Stimulated activated naive CD8-positive, alpha-beta T cell treated with anti-CD3 and anti-CD28 coated beads, Interleukin-15, Interleukin-2, amounts not matched to agents 100 ng/mL and 50 ng/mL, for 24 hours (primary cell): Measurements from ENCODE around the gene FAM167B.
"Not testable (repeated sequence)": the region's sequence is repeated elsewhere in the genome, so short reads cannot be mapped to it uniquely, and the experiment has no call there.

Experiments
- H3K27ac Mint-ChIP-seq: one replicate; pipeline ENCODE4 v1.8.0; 2021; ENCODE audit warnings: mild to moderate bottlenecking, mixed read lengths
- H3K27me3 Mint-ChIP-seq: one replicate; pipeline ENCODE4 v1.8.0; 2021; ENCODE audit warnings: mixed read lengths
- H3K36me3 Mint-ChIP-seq: one replicate; pipeline ENCODE4 v1.8.0; 2021; ENCODE audit warnings: low read depth, mixed read lengths
- H3K4me1 Mint-ChIP-seq: one replicate; pipeline ENCODE4 v1.8.0; 2021; ENCODE audit warnings: low read depth, mixed read lengths
- H3K4me3 Mint-ChIP-seq: one replicate; pipeline ENCODE4 v1.8.0; 2021; ENCODE audit warnings: mild to moderate bottlenecking, mixed read lengths
- H3K9me3 Mint-ChIP-seq: one replicate; pipeline ENCODE4 v1.8.0; 2021; ENCODE audit warnings: mixed read lengths

The FAM167B gene

GRCh38 chr1:32241001-32241763 lies 5.8 kb upstream of the FAM167B start:
- no peaks in the 10 kb centered on the region for H3K9me3 Mint-ChIP-seq
- no peaks in the 10 kb centered on the region for H3K27me3 Mint-ChIP-seq
- H3K27ac Mint-ChIP-seq, result peak overlapping the region; percentile 58
- H3K4me1 Mint-ChIP-seq, result peaks cover 27% of the 10 kb centered on the region
- H3K36me3 Mint-ChIP-seq, result no peaks in the 10 kb centered on the region
- H3K4me3 Mint-ChIP-seq, result peak overlapping the region; percentile 82

GRCh38 chr1:32242341-32242851 lies 4.6 kb upstream of the FAM167B start:
- no peak overlapping the region for H3K4me3 Mint-ChIP-seq
- peaks cover 39% of the 10 kb centered on the region for H3K4me1 Mint-ChIP-seq
- H3K27me3 Mint-ChIP-seq, result no peaks in the 10 kb centered on the region
- H3K27ac Mint-ChIP-seq, result peak overlapping the region; percentile 31
- H3K9me3 Mint-ChIP-seq, result no peaks in the 10 kb centered on the region
- H3K36me3 Mint-ChIP-seq, result no peaks in the 10 kb centered on the region

DNA sequence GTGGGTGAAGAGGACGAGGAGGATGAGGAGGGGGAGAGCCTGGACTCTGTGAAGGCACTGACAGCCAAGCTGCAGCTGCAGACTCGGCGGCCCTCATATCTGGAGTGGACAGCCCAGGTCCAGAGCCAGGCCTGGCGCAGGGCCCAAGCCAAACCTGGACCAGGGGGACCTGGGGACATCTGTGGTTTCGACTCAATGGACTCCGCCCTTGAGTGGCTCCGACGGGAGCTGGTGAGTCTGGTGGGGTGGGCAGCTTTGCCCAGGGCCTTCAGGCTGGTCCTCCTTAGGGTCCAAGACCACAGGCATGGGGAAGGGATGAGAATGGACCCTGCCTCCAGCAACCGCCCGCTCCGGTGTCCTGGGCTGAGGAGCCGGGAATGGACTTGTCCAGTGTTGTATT lies 430 bp downstream of the FAM167B start:
- peaks cover 64% of the 10 kb centered on the region for H3K4me1 Mint-ChIP-seq
- no peaks in the 10 kb centered on the region for H3K27me3 Mint-ChIP-seq
- no peak overlapping the region for H3K4me3 Mint-ChIP-seq
- peaks cover 10% of the 10 kb centered on the region for H3K36me3 Mint-ChIP-seq
- peak overlapping the region; percentile 78 for H3K27ac Mint-ChIP-seq
- H3K9me3 Mint-ChIP-seq, result no peaks in the 10 kb centered on the region

DNA sequence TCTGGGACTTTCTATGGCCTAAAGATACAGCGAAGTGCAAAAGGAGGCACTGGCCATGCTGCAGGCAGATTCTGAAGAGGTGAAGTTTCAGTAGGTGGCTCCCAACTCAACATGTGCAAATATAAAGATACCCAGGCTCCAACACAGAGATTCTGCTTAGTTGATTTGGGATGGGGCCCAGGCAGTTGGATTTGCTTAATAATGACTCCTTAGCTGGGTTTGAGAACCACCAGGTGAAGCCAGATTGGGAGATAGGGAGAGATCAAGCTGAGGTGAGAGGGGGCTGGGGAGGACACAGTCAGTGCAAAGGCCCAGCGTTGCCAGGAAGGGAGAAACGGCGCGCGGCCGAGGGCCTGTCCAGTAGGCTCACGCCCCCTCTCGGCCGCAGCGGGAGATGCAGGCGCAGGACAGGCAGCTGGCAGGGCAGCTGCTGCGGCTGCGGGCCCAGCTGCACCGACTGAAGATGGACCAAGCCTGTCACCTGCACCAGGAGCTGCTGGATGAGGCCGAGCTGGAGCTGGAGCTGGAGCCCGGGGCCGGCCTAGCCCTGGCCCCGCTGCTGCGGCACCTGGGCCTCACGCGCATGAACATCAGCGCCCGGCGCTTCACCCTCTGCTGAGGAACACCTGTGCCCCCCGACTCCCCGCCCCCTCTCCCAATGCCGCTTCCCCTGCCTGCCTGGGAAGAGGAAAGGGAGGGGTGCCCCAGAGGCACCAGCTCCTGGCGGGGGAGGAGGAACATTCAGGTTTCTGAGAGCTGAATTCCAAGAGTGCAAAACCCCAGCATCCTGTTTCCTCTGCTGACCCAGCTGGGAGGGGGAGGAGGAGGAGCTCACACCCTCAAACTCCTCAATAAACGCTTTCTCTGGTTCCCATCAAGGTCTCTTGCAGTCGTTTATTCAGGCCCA lies 1.2 kb downstream of the FAM167B start:
- Mint-ChIP-seq H3K4me1 (peaks cover 66% of the 10 kb centered on the region), H3K27me3 (no peaks in the 10 kb centered on the region), H3K27ac (peak overlapping the region; percentile 78), H3K4me3 (peak overlapping the region; percentile 59), H3K9me3 (no peaks in the 10 kb centered on the region), H3K36me3 (peaks cover 17% of the 10 kb centered on the region)

GRCh38 chr1:32249831-32250525 lies 3.0 kb downstream of the FAM167B start:
- H3K4me1 Mint-ChIP-seq, result peaks cover 80% of the 10 kb centered on the region

DNA sequence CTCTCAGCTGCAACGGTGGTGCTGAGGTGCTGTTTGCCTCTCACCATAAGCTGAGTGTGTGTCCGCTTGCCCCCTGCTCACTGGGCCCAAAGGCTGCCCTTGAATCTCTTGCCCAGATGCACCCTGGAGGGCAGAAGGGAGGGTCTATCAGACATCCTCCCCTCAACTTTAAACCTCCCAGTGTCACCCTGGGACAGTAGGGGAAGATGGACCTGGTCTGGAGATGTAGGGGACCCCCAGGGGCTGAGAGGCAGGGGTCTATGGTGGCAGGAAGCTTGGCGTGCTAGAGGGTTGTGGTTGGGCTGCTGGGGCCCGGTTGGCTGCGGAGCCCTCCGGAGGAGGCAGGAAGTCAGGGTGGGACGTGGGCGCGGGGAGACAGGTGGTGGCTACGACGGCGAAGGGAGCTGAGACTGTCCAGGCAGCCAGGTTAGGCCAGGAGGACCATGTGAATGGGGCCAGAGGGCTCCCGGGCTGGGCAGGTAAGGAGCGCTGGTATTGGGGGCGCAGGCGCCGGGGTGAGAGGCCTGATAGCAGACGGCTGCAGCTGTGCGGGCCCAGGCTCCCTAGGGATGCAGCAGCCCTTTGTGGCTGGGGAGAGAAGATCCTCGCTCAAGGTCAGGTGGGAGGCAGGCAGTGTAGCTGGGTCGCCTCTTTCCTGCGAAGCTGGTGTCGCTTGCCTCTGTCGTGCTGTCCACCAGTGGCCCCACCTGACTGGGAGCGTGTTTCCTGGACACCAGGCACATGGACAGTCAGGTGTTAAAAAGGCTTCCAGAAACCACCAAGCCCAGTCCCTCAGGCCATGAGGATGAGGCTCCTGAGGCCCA lies 4.1 kb downstream of the FAM167B start, which contains the start of gene LCK:
TSS of gene LCK (plus strand) at position 373 of the 824 bp plus-strand sequence. CDS start 23,065 bp downstream, outside the sequence.
- H3K4me1 Mint-ChIP-seq, result peaks cover 83% of the 10 kb centered on the region
- H3K27me3 Mint-ChIP-seq, result no peaks in the 10 kb centered on the region
- H3K36me3 Mint-ChIP-seq, result peaks cover 28% of the 10 kb centered on the region
- H3K27ac Mint-ChIP-seq, result peak within 1 kb of the TSS; percentile 98
- H3K4me3 Mint-ChIP-seq, result peak within 1 kb of the TSS; percentile 95
- no peaks in the 10 kb centered on the region for H3K9me3 Mint-ChIP-seq

More at GRCh38 chr1:32249831-32250525, 3.0 kb downstream of the FAM167B start:
- Mint-ChIP-seq H3K27ac (peak overlapping the region; percentile 98), H3K9me3 (no peaks in the 10 kb centered on the region), H3K27me3 (no peaks in the 10 kb centered on the region), H3K4me3 (peak overlapping the region; percentile 95), H3K36me3 (peaks cover 24% of the 10 kb centered on the region)

GRCh38 chr1:32255072-32256071 lies 8.3 kb downstream of the FAM167B start:
- Mint-ChIP-seq H3K36me3 (peaks cover 44% of the 10 kb centered on the region), H3K4me1 (peaks cover 77% of the 10 kb centered on the region), H3K27me3 (no peaks in the 10 kb centered on the region), H3K9me3 (no peaks in the 10 kb centered on the region), H3K4me3 (peak overlapping the region; percentile 95), H3K27ac (peak overlapping the region; percentile 89)

GRCh38 chr1:32256473-32257226 lies 9.6 kb downstream of the FAM167B start:
- H3K4me3 Mint-ChIP-seq, result peak overlapping the region; percentile 84
- H3K36me3 Mint-ChIP-seq, result peaks cover 48% of the 10 kb centered on the region
- no peaks in the 10 kb centered on the region for H3K27me3 Mint-ChIP-seq
- H3K4me1 Mint-ChIP-seq, result peaks cover 76% of the 10 kb centered on the region
- H3K27ac Mint-ChIP-seq, result peak overlapping the region; percentile 95
- no peaks in the 10 kb centered on the region for H3K9me3 Mint-ChIP-seq

- Mint-ChIP-seq H3K36me3 (peaks cover 43% of the 10 kb centered on the region), H3K4me1 (peaks cover 73% of the 10 kb centered on the region), H3K4me3 (peak overlapping the region; percentile 84), H3K27me3 (no peaks in the 10 kb centered on the region), H3K27ac (peak overlapping the region; percentile 95), H3K9me3 (no peaks in the 10 kb centered on the region)
Measured at GRCh38 chr1:32257227-32257508, 10.1 kb downstream of the FAM167B start.

DNA sequence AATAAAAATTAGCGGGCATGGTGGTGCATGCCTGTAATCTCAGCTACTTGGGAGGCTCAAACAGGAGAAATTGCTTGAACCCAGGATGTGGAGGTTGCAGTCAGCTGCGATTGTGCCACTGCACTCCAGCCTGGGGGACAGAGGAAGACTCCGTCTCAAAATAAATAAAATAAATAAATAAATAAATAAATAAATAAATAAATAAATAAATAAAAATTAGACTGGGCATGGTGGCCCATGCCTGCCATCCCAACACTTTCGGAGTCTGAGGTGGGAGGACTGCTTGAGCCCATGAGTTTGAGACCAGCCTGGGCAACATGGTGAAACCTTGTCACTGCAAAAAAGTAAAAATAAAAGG lies 16.2 kb downstream of the FAM167B start:
- not testable (repeated sequence) for H3K9me3 Mint-ChIP-seq, H3K27me3 Mint-ChIP-seq, H3K4me3 Mint-ChIP-seq, H3K27ac Mint-ChIP-seq
- Mint-ChIP-seq H3K36me3 (peaks cover 24% of the 10 kb centered on the region), H3K4me1 (peaks cover 65% of the 10 kb centered on the region)

GRCh38 chr1:32263744-32264143 lies 16.7 kb downstream of the FAM167B start:
- Mint-ChIP-seq H3K27ac (peak overlapping the region; percentile 86), H3K27me3 (no peaks in the 10 kb centered on the region), H3K4me3 (peak overlapping the region; percentile 55), H3K9me3 (no peaks in the 10 kb centered on the region), H3K4me1 (peaks cover 61% of the 10 kb centered on the region), H3K36me3 (peaks cover 24% of the 10 kb centered on the region)

GRCh38 chr1:32265846-32266245 lies 18.8 kb downstream of the FAM167B start:
- peaks cover 23% of the 10 kb centered on the region for H3K36me3 Mint-ChIP-seq
- H3K27ac Mint-ChIP-seq, result peak overlapping the region; percentile 94
- no peaks in the 10 kb centered on the region for H3K27me3 Mint-ChIP-seq
- H3K9me3 Mint-ChIP-seq, result no peaks in the 10 kb centered on the region
- peak overlapping the region; percentile 35 for H3K4me3 Mint-ChIP-seq
- H3K4me1 Mint-ChIP-seq, result peaks cover 54% of the 10 kb centered on the region
